Measurements from ENCODE around the gene G6PC3.
"Not testable (repeated sequence)": the region's sequence is repeated elsewhere in the genome, so short reads cannot be mapped to it uniquely, and the experiment has no call there.

- TF ChIP-seq POLR2A, POLR2AphosphoS5 (IDR thresholded peaks at IDR 0.05; ENCODE audit: low read depth, low read length): not testable (repeated sequence)
These were observed 49.7 kb downstream of the G6PC3 start for GRCh38 chr17:44120281-44120680.
